Measurements from ENCODE around the gene NFIA. TPM values are rescaled to one million over a fixed set of nuclear protein-coding genes. Genes with fewer than 3 reads are reported as not detected.

NFIA gene
- total and polyA plus RNA-seq, 9 of the 15 experiments (the other 6 are each of a cell fraction or from before 2014, with no cell fraction given), result 5.3 to 24.9 (median 9.8) TPM

DNA sequence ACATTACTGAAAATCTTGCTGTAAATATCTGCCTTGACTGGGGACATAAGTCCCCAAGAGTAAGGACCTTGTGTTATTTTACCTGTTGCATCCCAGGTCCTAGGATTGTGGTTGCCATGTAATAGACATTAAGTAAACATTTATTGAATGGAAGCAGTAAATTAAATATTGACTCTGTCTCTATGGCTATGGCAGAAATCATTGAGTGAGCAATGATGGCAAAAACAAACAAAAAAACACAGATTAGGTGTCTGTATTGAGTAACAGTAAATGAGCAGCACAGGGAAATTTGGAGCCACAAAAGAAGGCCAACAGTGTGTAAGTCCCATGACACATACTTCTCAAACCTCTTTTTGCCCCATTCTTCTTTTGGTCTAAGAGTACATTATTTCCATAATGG, 240.4 kb downstream of the NFIA start:
- CTCF ChIA-PET (ENCODE audit: low intra/inter-chr PET ratio), result no interaction called here
- Histone ChIP-seq H3K4me2 (ENCODE audit: insufficient read depth, low read length) (no peak overlapping the region), H3K27me3 (ENCODE audit: control insufficient read depth in 2 of 2, insufficient read depth in 2 of 2, low read length in 2 of 2) (no peaks in the 10 kb centered on the region), H3K79me2 (ENCODE audit: control insufficient read depth, insufficient read depth, low read length) (peaks cover 15% of the 10 kb centered on the region), H3K4me1 (replicated peaks in 1 of 2; ENCODE audit: control insufficient read depth in 2 of 2, insufficient read depth in 2 of 2, low read length in 2 of 2) (peaks cover 0 to 20% of the 10 kb centered on the region in 2 experiments; a peak in 3 of 5 replicates), H3K9me1 (ENCODE audit: control insufficient read depth, insufficient read depth, low read length) (no peaks in the 10 kb centered on the region), H2AFZ (ENCODE audit: low read depth, low read length) (no peak overlapping the region), H4K20me1 (replicated peaks; ENCODE audit: control insufficient read depth, insufficient read depth, low read length) (no peaks in the 10 kb centered on the region), H3K36me3 (ENCODE audit: control insufficient read depth, insufficient read depth, low read length) (peaks cover 5% of the 10 kb centered on the region; the same call in 2 of the 3 replicates), H3K4me3 (no peak overlapping the region), H3K27ac (ENCODE audit: extremely low read depth, low read depth, low read length) (no peak overlapping the region), H3K9me3 (replicated peaks; ENCODE audit: control insufficient read depth, insufficient read depth, low read depth, low read length) (no peaks in the 10 kb centered on the region), H3K9ac (ENCODE audit: insufficient read depth in 1 of 2, low read depth in 2 of 2, low read length in 2 of 2) (no peak overlapping the region)
- POLR2A ChIA-PET, result no interaction called here
- intact Hi-C loops (cut with micrococcal nuclease) (no loop called here), in situ Hi-C loops (cut with MboI) (no loop called here)
- BruUV-seq (replicated peaks), result no TSS peak
- FAIRE-seq (no peak), ATAC-seq (no peak), DNase-seq (ENCODE audit: extremely low read depth in 1 of 4, low spot score in 3 of 4) (no peak)
- no peak for TF ChIP-seq MEF2D (tag; conservative IDR thresholded peaks at IDR 0.05; ENCODE audit: low read depth)
- TF ChIP-seq ZC3H11A (IDR thresholded peaks at IDR 0.05; ENCODE audit: low read depth, low read length), result no peak
- TF ChIP-seq WHSC1 (IDR thresholded peaks at IDR 0.05; ENCODE audit: low read length), result no peak
- TF ChIP-seq, protein P1, sequence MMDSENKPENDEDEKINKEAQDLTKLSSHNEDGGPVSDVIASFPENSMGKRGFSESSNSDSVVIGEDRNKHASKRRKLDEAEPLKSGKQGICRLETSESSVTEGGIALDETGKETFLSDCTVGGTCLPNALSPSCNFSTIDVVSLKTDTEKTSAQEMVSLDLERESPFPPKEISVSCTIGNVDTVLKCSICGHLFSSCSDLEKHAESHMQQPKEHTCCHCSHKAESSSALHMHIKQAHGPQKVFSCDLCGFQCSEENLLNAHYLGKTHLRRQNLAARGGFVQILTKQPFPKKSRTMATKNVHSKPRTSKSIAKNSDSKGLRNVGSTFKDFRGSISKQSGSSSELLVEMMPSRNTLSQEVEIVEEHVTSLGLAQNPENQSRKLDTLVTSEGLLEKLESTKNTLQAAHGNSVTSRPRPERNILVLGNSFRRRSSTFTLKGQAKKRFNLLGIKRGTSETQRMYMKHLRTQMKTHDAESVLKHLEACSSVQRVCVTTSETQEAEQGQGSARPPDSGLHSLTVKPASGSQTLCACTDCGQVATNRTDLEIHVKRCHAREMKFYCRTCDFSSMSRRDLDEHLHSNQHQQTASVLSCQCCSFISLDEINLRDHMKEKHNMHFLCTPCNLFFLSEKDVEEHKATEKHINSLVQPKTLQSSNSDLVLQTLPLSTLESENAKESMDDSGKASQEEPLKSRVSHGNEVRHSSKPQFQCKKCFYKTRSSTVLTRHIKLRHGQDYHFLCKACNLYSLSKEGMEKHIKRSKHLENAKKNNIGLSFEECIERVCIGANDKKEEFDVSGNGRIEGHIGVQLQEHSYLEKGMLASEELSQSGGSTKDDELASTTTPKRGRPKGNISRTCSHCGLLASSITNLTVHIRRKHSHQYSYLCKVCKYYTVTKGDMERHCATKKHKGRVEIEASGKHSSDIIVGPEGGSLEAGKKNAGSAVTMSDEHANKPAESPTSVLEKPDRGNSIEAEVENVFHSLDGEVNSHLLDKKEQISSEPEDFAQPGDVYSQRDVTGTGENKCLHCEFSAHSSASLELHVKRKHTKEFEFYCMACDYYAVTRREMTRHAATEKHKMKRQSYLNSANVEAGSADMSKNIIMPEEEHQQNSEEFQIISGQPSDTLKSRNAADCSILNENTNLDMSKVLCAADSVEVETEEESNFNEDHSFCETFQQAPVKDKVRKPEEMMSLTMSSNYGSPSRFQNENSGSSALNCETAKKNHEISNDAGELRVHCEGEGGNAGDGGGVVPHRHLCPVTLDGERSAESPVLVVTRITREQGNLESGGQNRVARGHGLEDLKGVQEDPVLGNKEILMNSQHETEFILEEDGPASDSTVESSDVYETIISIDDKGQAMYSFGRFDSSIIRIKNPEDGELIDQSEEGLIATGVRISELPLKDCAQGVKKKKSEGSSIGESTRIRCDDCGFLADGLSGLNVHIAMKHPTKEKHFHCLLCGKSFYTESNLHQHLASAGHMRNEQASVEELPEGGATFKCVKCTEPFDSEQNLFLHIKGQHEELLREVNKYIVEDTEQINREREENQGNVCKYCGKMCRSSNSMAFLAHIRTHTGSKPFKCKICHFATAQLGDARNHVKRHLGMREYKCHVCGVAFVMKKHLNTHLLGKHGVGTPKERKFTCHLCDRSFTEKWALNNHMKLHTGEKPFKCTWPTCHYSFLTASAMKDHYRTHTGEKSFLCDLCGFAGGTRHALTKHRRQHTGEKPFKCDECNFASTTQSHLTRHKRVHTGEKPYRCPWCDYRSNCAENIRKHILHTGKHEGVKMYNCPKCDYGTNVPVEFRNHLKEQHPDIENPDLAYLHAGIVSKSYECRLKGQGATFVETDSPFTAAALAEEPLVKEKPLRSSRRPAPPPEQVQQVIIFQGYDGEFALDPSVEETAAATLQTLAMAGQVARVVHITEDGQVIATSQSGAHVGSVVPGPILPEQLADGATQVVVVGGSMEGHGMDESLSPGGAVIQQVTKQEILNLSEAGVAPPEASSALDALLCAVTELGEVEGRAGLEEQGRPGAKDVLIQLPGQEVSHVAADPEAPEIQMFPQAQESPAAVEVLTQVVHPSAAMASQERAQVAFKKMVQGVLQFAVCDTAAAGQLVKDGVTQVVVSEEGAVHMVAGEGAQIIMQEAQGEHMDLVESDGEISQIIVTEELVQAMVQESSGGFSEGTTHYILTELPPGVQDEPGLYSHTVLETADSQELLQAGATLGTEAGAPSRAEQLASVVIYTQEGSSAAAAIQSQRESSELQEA (IDR thresholded peaks at IDR 0.05; ENCODE audit: low read depth), result no peak
- TF ChIP-seq SREBF2 (CRISPR knock-in tag; IDR thresholded peaks at IDR 0.05), result no peak
- no peak for TF ChIP-seq SMARCA4 (IDR thresholded peaks at IDR 0.05)
- TF ChIP-seq BRCA1 (IDR thresholded peaks at IDR 0.05), result no peak
- TF ChIP-seq BRCA1 (CRISPR knock-in tag; IDR thresholded peaks at IDR 0.05), result no peak
- TF ChIP-seq, protein P2, sequence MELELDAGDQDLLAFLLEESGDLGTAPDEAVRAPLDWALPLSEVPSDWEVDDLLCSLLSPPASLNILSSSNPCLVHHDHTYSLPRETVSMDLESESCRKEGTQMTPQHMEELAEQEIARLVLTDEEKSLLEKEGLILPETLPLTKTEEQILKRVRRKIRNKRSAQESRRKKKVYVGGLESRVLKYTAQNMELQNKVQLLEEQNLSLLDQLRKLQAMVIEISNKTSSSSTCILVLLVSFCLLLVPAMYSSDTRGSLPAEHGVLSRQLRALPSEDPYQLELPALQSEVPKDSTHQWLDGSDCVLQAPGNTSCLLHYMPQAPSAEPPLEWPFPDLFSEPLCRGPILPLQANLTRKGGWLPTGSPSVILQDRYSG (tag; conservative IDR thresholded peaks at IDR 0.05; ENCODE audit: low read depth), result no peak
- no peak for TF ChIP-seq ESRRB (CRISPR knock-in tag; IDR thresholded peaks at IDR 0.05; ENCODE audit: borderline replicate concordance)
- TF ChIP-seq FOS (IDR thresholded peaks at IDR 0.05; ENCODE audit: extremely low read depth, insufficient read length), result no peak
- TF ChIP-seq POU5F1 (IDR thresholded peaks at IDR 0.05; ENCODE audit: borderline replicate concordance, low read depth, low read length, partially characterized antibody), result no peak
- no peak for TF ChIP-seq IRF2 (CRISPR knock-in tag; IDR thresholded peaks at IDR 0.05)
- TF ChIP-seq, protein P3, sequence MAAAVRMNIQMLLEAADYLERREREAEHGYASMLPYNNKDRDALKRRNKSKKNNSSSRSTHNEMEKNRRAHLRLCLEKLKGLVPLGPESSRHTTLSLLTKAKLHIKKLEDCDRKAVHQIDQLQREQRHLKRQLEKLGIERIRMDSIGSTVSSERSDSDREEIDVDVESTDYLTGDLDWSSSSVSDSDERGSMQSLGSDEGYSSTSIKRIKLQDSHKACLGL (CRISPR knock-in tag; IDR thresholded peaks at IDR 0.05; ENCODE audit: borderline replicate concordance, poor library complexity, severe bottlenecking), result no peak
